DMS114 treated with DMSO at 0.1 percent for 48 hours (cell line): ENCODE data around the gene GCKR.
A peak's percentile ranks its signal among the peaks of the same experiment; 100 is the strongest.

Experiments used
- DNase-seq: peaks from one replicate; lab custom pipeline; 2025; ENCODE audit not compliant: unreplicated experiment; lab: John Stamatoyannopoulos, UW

Gene GCKR

GRCh38 chr2:27496357-27497287, at the start of gene GCKR:
Gene GCKR (plus strand): TSS chr2:27496839. CDS start chr2:27496905, 66 bp downstream.
- DNase-seq = no peak

GRCh38 chr2:27448381-27448780, 48.3 kb upstream of the GCKR start:
- no peak for DNase-seq

- DNase-seq = no peak
Measured at GRCh38 chr2:27451095-27451494, 45.5 kb upstream of the GCKR start.

- DNase-seq = no peak
Measured at GRCh38 chr2:27453968-27454367, 42.7 kb upstream of the GCKR start.

- DNase-seq = no peak
Measured at GRCh38 chr2:27461118-27461517, 35.5 kb upstream of the GCKR start.

GRCh38 chr2:27464443-27464842, 32.2 kb upstream of the GCKR start:
- DNase-seq = no peak

- DNase-seq = no peak
Measured at GRCh38 chr2:27471961-27472360, 24.7 kb upstream of the GCKR start.

- no peak for DNase-seq
Measured at GRCh38 chr2:27485496-27485895, 11.1 kb upstream of the GCKR start.

- DNase-seq = no peak
Measured at GRCh38 chr2:27489118-27489497, 7.5 kb upstream of the GCKR start.

GRCh38 chr2:27489498-27490397, 6.9 kb upstream of the GCKR start, which contains the start of gene IFT172:
Gene IFT172 (minus strand): TSS chr2:27489743. CDS start chr2:27489653, 90 bp downstream.
- DNase-seq = peak; percentile 97

GRCh38 chr2:27492557-27492956, 4.1 kb upstream of the GCKR start:
- no peak for DNase-seq

- no peak for DNase-seq
Measured at GRCh38 chr2:27493948-27494283, 2.7 kb upstream of the GCKR start.

- no peak for DNase-seq
Measured at GRCh38 chr2:27494284-27494943, 2.2 kb upstream of the GCKR start.

- no peak for DNase-seq
Measured at GRCh38 chr2:27494944-27495554, 1.6 kb upstream of the GCKR start, which contains the start of gene FNDC4. Gene FNDC4 (minus strand): TSS chr2:27495200. CDS start chr2:27494679, 521 bp downstream.

GRCh38 chr2:27495840-27496356, 741 bp upstream of the GCKR start:
- DNase-seq = no peak

- DNase-seq = no peak
Measured at GRCh38 chr2:27497288-27497627, 619 bp downstream of the GCKR start.

GRCh38 chr2:27498975-27499374, 2.3 kb downstream of the GCKR start:
- DNase-seq = no peak

GRCh38 chr2:27501042-27501441, 4.4 kb downstream of the GCKR start:
- DNase-seq = no peak

- no peak for DNase-seq
Measured at GRCh38 chr2:27502142-27502541, 5.5 kb downstream of the GCKR start.

GRCh38 chr2:27506587-27506986, 9.9 kb downstream of the GCKR start:
- no peak for DNase-seq

GRCh38 chr2:27507293-27507692, 10.7 kb downstream of the GCKR start:
- DNase-seq = no peak
